Omental fat pad (tissue), 4 donors: ENCODE measurements around the gene VWDE. TPM values are rescaled to one million over a fixed set of nuclear protein-coding genes. Genes with fewer than 3 reads are reported as not detected.

Experiments
- ATAC-seq: fragments of 150-250 bp; one replicate; pipeline ENCODE4 v1.9.1; 2016; ENCODE audit warnings: mild to moderate bottlenecking, moderate library complexity; ENCODE audit not compliant: low FRiP score
- DNase-seq: peaks from one replicate; pipeline ENCODE4 v3.0.0-alpha.2; 2019; ENCODE audit warnings: low spot score
- CTCF ChIP-seq, 3 donors: fragments of 450-650 bp; IDR thresholded peaks; one replicate each; pipeline ENCODE4 v1.5.1; 2016 to 2017; ENCODE audit warnings: antibody characterized with exemption in 3 of 3, mild to moderate bottlenecking in 3 of 3, moderate library complexity in 2 of 3
- total RNA-seq, 4 donors: library from RNA; depleted of rRNA; stranded (reverse); fragments of >200 nt; gene quantifications; one replicate each; pipeline ENCODE4 v1.1.0, GENCODE V29; 2016

VWDE gene
- total RNA-seq, 4 donors from 2014 or later, result 0.12 to 0.25 (median 0.16) TPM; not detected in 1

GRCh38 chr7:12320987-12321647 is 82.5 kb downstream of the VWDE start:
- no peak for DNase-seq
- TF ChIP-seq CTCF (IDR thresholded peaks at IDR 0.05), result no peak
- ATAC-seq, result no peak

GRCh38 chr7:12320241-12320986 is 83.3 kb downstream of the VWDE start:
- DNase-seq, result no peak
- no peak for TF ChIP-seq CTCF (IDR thresholded peaks at IDR 0.05)
- no peak for ATAC-seq

DNA sequence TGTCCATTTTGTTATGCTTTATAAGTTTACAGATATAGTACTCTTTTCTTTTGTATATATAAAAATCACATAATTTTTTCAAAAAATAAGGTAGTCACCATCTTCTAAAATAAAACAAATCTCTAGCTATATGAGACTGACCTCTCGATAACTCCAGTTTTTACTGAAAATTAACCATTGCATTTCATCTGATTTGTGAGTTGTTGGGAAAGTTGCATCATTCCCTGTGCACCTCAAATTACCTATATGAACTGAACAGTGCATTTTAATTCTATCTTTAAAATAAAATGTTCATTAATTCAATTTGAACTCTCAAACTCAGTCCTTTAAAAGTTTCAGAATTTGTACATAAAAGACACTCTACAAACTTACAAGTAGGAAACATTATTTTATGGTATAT is 86.0 kb downstream of the VWDE start:
- DNase-seq, result no peak
- no peak for TF ChIP-seq CTCF (IDR thresholded peaks at IDR 0.05)
- ATAC-seq, result no peak

GRCh38 chr7:12316925-12317324 is 86.7 kb downstream of the VWDE start:
- no peak for TF ChIP-seq CTCF (IDR thresholded peaks at IDR 0.05)
- no peak for DNase-seq
- no peak for ATAC-seq

- ATAC-seq (no peak), DNase-seq (no peak)
- TF ChIP-seq CTCF (IDR thresholded peaks at IDR 0.05), result no peak
Measured at GRCh38 chr7:12315049-12315448, 88.6 kb downstream of the VWDE start.

DNA sequence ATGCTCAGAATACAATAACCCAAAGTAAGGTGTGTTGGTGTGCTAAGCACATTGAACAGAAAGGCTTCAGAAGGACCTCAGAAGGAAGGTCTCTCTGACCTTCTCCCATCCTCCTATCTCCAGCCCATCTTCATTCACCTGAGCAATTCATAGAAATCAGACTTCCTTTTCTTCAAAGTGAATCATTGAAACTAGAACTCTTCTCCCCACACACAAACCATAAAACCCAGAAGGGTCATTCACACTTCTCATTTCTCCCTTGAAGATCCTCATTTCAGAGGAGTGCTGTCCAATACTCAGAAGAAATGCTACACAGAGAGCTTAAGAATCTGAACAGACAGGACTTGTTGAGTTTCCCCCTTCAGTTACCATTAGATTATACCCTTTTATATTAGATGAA is 89.5 kb downstream of the VWDE start:
- ATAC-seq (no peak), DNase-seq (no peak)
- no peak for TF ChIP-seq CTCF (IDR thresholded peaks at IDR 0.05)

DNA sequence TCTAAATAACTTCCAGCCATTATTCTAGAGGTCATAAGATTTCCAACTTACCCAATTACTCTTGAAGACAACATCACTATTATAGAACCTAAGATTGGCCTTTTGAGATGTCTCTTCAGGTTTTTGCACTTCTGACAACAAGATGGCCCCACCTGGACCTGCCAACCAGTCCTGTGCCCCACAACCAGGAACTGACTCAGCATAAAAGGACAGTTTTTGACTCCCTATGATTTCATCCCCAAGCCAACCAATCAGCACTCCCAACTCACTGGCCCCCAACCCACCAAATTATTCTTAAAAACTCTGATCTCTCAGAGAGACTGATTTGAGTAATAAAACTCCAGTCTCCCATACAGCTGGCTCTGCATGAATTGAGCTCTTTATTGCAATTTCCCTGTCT is 98.2 kb downstream of the VWDE start:
- DNase-seq, result no peak
- ATAC-seq, result no peak
- no peak for TF ChIP-seq CTCF (IDR thresholded peaks at IDR 0.05)
